NB4 (cell line): ENCODE data around the gene NFATC2.

Experiments used
- DNase-seq: peaks from one replicate; pipeline ENCODE4 v3.0.0; 2010; ENCODE audit warnings: low read depth
- H3K4me3 ChIP-seq: one replicate; pipeline ENCODE4 v1.5.1; 2011; ENCODE audit warnings: mild to moderate bottlenecking, low read depth, low read length, moderate library complexity
- CTCF ChIP-seq: IDR thresholded peaks from one replicate; pipeline ENCODE4 v1.5.1; 2012; ENCODE audit warnings: low read depth, low read length
- MYC ChIP-seq: IDR thresholded peaks from 2 replicates; pipeline ENCODE4 v1.6.1; 2011; ENCODE audit warnings: low read depth, low read length
- POLR2A ChIP-seq: IDR thresholded peaks from 2 replicates; pipeline ENCODE4 v1.6.1; 2011; ENCODE audit warnings: mild to moderate bottlenecking; ENCODE audit not compliant: insufficient read length; ENCODE audit errors: extremely low read depth
- TF ChIP-seq, protein P1 (sequence below): IDR thresholded peaks from 2 replicates; pipeline ENCODE4 v1.6.1; 2011; ENCODE audit warnings: low read depth, low read length

NFATC2 gene

GRCh38 chr20:51486197-51487005, 56.1 kb downstream of the NFATC2 start:
- TF ChIP-seq MYC = no peak
- TF ChIP-seq, protein P1, sequence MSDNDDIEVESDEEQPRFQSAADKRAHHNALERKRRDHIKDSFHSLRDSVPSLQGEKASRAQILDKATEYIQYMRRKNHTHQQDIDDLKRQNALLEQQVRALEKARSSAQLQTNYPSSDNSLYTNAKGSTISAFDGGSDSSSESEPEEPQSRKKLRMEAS = no peak
- TF ChIP-seq CTCF = no peak
- TF ChIP-seq POLR2A = no peak
- DNase-seq = no peak
- no peak overlapping the region for H3K4me3 ChIP-seq

DNA sequence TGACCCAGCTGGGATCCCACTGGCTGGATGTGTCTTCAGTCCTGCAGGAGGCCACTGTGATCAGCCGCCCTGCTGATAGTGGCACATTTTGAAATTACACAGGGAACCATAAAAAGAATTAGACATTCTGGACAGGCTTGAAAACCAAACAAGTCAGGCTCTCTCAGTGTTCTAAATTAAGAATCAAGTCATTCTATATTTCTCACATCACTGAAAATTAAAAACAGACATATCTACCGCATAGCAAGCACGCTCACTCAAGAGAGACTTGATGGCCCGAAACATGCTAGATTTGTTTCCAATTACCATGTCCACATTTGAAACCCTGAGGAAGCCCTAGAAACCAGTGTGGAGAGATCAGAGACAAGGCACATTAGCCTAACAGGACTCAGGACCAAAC, 57.7 kb downstream of the NFATC2 start:
- DNase-seq = no peak
- no peak overlapping the region for H3K4me3 ChIP-seq
- TF ChIP-seq POLR2A (no peak), CTCF (no peak), MYC (no peak)
- TF ChIP-seq, protein P1 = no peak

DNA sequence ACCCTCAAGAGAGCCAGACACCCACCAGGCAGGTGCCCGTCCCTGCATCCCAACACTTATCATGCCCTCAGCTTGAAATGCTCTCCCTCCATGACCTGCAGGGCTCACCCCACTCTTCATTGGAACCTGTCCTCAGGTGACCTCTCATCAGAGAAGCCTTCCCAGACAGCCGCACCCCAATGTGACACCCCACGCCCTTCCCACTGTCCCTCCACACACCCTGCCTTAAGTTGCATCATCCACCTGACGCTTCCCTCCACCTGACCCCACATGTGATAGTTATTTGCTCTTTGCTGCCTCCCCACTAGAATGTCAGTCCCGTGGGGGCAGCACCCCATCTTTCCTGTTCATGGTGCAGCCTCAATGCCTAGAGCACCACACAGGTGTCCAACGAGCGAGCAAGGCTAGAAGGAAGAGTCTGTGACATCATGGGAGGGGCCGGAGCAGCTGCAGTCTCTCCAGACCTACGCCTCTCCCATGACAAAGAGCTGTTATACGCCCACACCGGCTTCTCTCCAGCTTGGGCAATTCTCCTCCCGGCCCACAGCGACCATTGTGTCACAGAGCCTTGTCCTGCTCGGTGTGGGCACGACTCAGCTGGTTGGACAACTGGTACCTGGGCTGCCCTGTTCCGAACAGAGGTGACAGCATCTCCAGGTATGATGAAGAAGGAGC, 58.2 kb downstream of the NFATC2 start:
- DNase-seq = no peak

DNA sequence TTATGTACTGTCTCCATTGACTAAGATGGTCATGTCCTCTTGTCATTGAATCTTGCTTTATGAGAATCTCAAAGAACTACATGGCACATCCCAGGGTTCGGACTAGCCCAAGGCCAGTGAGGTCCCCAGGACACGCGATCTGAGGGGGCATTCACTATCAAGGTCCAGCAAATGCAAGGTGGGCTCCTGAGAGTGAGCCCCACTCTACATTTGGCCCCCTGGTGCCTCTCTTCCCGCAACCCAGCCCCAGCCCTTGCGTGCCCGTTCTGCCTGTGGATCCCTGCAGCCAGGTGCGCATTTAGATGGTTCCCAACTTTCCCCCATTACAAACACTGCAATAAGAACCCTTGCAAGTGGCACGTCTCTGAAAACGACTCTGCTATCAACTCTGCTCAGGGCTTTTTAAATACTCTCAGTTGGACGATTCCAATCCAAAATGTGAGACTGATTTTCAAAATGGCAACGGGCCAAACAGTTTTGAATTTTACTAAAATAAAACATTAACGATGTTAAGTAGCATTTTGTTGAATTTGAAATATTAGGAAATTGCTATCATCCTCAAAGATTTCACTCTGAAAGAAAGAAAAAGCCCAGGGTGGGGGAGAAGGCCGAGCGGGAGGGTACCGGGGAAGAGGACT, 59.6 kb downstream of the NFATC2 start:
- no peak for DNase-seq
- TF ChIP-seq MYC (no peak), POLR2A (no peak), CTCF (no peak)
- TF ChIP-seq, protein P1 = no peak
- H3K4me3 ChIP-seq = no peak overlapping the region

More for the DNA sequence above, 58.2 kb downstream of the NFATC2 start:
- no peak overlapping the region for H3K4me3 ChIP-seq
- TF ChIP-seq CTCF (no peak), POLR2A (no peak), MYC (no peak)
- TF ChIP-seq, protein P1 = no peak

DNA sequence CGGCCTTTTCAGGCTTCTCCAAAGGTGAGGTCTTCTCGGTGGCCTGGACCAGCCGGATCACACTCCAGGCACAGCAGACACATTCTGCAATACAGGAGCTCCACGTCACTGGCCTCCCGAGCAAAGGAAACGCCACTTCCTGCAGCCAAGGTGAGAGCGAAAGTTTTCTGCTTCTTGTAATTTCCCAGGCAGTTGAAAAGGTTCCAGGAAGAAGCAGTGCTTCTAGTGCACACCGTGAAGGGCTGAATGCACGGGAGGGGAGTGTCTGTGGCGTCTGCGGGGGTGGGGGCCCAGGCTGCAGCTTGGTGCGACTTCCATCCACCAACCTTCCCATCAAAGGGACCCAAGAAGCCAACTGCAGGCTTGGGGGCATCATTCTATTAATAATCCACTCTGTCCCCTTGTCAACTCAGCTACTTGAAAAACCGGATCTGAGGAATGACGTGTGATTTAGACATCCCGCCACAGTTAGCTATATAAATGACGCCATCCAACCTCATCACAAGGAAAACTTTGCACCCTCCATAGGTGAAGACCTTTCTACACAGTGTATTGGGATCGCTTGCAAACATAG, 61.1 kb downstream of the NFATC2 start:
- no peak for DNase-seq
- TF ChIP-seq, protein P1 = no peak
- TF ChIP-seq MYC (no peak), CTCF (no peak), POLR2A (no peak)
- no peak overlapping the region for H3K4me3 ChIP-seq
